Stomach (tissue), 9 donors: Measurements from ENCODE around the gene RANBP1. TPM values are rescaled to one million over a fixed set of nuclear protein-coding genes. Genes with fewer than 3 reads are reported as not detected.

Source experiments
- DNase-seq, 2 donors: peaks; one replicate each; pipeline versions ENCODE4 v3.0.0 to v3.0.0-alpha.2; 2013 to 2019
- H3K27ac ChIP-seq, 5 donors: fragments of 200-600 bp in 4 of 5; sonication (generic) in 4 of 5; one replicate each; pipeline ENCODE4 v1.5.1; 2013 to 2019; ENCODE audit warnings: mild to moderate bottlenecking in 1 of 5, moderate library complexity in 1 of 5
- H3K27me3 ChIP-seq, 3 donors: fragments of 200-600 bp; sonication (generic); one replicate each; pipeline ENCODE4 v1.5.1; 2017 to 2019; ENCODE audit warnings: mixed run types in 1 of 3
- H3K36me3 ChIP-seq, 4 donors: fragments of 200-600 bp; sonication (generic); 1 replicate in 3 of 4; 2 replicates in 1 of 4; pipeline ENCODE4 v1.5.1; 2016 to 2019
- H3K4me1 ChIP-seq, 4 donors: fragments of 200-600 bp; sonication (generic); one replicate each; pipeline ENCODE4 v1.5.1; 2016 to 2019
- H3K4me3 ChIP-seq, 4 donors: fragments of 200-600 bp; sonication (generic) in 3 of 4; one replicate each; pipeline ENCODE4 v1.5.1; 2016 to 2019; ENCODE audit warnings: mild to moderate bottlenecking in 1 of 4
- H3K9me3 ChIP-seq, 4 donors: fragments of 200-600 bp; sonication (generic); one replicate each; pipeline ENCODE4 v1.5.1; 2016 to 2019
- CTCF ChIP-seq, 7 experiments: fragments of 450-650 bp in 4 of 7; fragments of 200-600 bp in 3 of 7; sonication (generic) in 3 of 7; IDR thresholded peaks; one replicate each; pipeline ENCODE4 v1.5.1; 2016 to 2019; ENCODE audit warnings: antibody characterized with exemption in 7 of 7, control low read depth in 2 of 7, mild to moderate bottlenecking in 1 of 7
- EP300 ChIP-seq: sonication (generic); formaldehyde crosslinking; IDR thresholded peaks from one replicate; pipeline ENCODE4 v1.6.1; 2017; ENCODE audit warnings: antibody characterized with exemption
- POLR2A ChIP-seq, 4 donors: fragments of 450-650 bp; IDR thresholded peaks; one replicate each; pipeline ENCODE4 v1.6.1; 2016; ENCODE audit warnings: antibody characterized with exemption in 4 of 4, control low read depth in 2 of 4, mild to moderate bottlenecking in 1 of 4, moderate library complexity in 1 of 4
- POLR2AphosphoS5 ChIP-seq, 3 donors: sonication (generic); formaldehyde crosslinking; IDR thresholded peaks; one replicate each; pipeline ENCODE4 v1.6.1; 2016; ENCODE audit warnings: antibody characterized with exemption in 3 of 3
- whole genome bisulfite sequencing, 5 donors: extraction: QIAGEN DNeasy Blood & Tissue Kit in 3 of 5; methylation state at CpG; one replicate each; pipeline versions ENCODE4 v1.1.5 to v1.1.7; 2013 to 2018; 5-methylcytosine and 5-hydroxymethylcytosine counted together
- intact Hi-C: fragments of 100-400 bp; cut with DNase I; formaldehyde crosslinking; loops from one replicate; pipeline ENCODE4 v1.15.1; 2023; ENCODE audit warnings: low total_unique reads
- polyA plus RNA-seq, 3 donors: library from polyadenylated mRNA; stranded (reverse); fragments of 200-250 nt; gene quantifications; one replicate each; pipeline ENCODE4 v1.2.3, GENCODE V29; 2013
- total RNA-seq, 5 donors: library from RNA; depleted of rRNA; stranded (reverse); fragments of >200 nt; gene quantifications; one replicate each; pipeline versions ENCODE4 v1.1.0 to v1.2.3, GENCODE V29; 2014 to 2016
- donor health status: healthy with polysubstance abuse.
- donor health status: Bipolar disorder and iron deficiency.
- donor health status: healthy.

RANBP1 gene
- total and polyA plus RNA-seq, 8 donors: 23.9 to 200 (median 91.9) TPM

GRCh38 chr22:20129747-20130014 lies 13.8 kb downstream of the RANBP1 start:
- peaks cover 21 to 45% (median 36%) of the 10 kb centered on the region in 4 donors for H3K4me1 ChIP-seq
- no peaks in the 10 kb centered on the region for H3K27me3 ChIP-seq
- no peak overlapping the region for H3K4me3 ChIP-seq
- peaks cover 18 to 35% (median 34%) of the 10 kb centered on the region in 4 donors for H3K36me3 ChIP-seq
- intact Hi-C loops: no loop called here
- WGBS, 5 donors: 50 to 89% (median 78%) methylated on average over 1 to 3 of the region's 3 CpGs
- TF ChIP-seq POLR2A (IDR thresholded peaks at IDR 0.05): no peak
- TF ChIP-seq EP300: no peak
- TF ChIP-seq CTCF (IDR thresholded peaks at IDR 0.05): no peak
- TF ChIP-seq POLR2AphosphoS5 (IDR thresholded peaks at IDR 0.05): no peak
- no peak for DNase-seq
- H3K27ac ChIP-seq: peak overlapping the region in 1 of 5 donors; percentile 27
- no peaks in the 10 kb centered on the region for H3K9me3 ChIP-seq

- peak overlapping the region in 2 of 4 donors; percentile 93 to 97 for H3K4me3 ChIP-seq
- no peaks in the 10 kb centered on the region for H3K27me3 ChIP-seq
- H3K36me3 ChIP-seq: peaks cover 16 to 29% (median 28%) of the 10 kb centered on the region in 4 donors
- TF ChIP-seq CTCF (IDR thresholded peaks at IDR 0.05): no peak
- TF ChIP-seq POLR2AphosphoS5 (IDR thresholded peaks at IDR 0.05): no peak
- no peak for TF ChIP-seq EP300
- TF ChIP-seq POLR2A (IDR thresholded peaks at IDR 0.05): no peak
- H3K4me1 ChIP-seq: peaks cover 25 to 51% (median 43%) of the 10 kb centered on the region in 4 donors
- H3K27ac ChIP-seq: peak overlapping the region; percentile 92 to 97 (median 95)
- no peaks in the 10 kb centered on the region for H3K9me3 ChIP-seq
- no peak for DNase-seq
- 51 to 71% (median 64%) methylated on average over 3 of the region's 3 CpGs; no CpG with 5 or more reads in 1 of the 5 donors for WGBS, 5 donors
- intact Hi-C loops: no loop called here
These were observed 14.4 kb downstream of the RANBP1 start for GRCh38 chr22:20130319-20130718.

GRCh38 chr22:20130731-20131596 lies 15.1 kb downstream of the RANBP1 start:
- Histone ChIP-seq H3K9me3 (no peaks in the 10 kb centered on the region), H3K36me3 (peaks cover 10 to 22% (median 21%) of the 10 kb centered on the region in 4 donors), H3K27ac (peak overlapping the region; percentile 92 to 97 (median 95)), H3K4me1 (peaks cover 27 to 58% (median 49%) of the 10 kb centered on the region in 4 donors), H3K4me3 (peak overlapping the region; percentile 93 to 98 (median 95)), H3K27me3 (no peaks in the 10 kb centered on the region)
- TF ChIP-seq EP300: no peak
- peak in 1 of 3 donors; percentile 47 for TF ChIP-seq POLR2AphosphoS5 (IDR thresholded peaks at IDR 0.05)
- peak; percentile 89 to 93 for DNase-seq
- intact Hi-C loops: no loop called here
- WGBS, 5 donors: 0 to 21% (median 5%) methylated on average over 12 to 70 of the region's 70 CpGs

- H3K4me1 ChIP-seq: peaks cover 31 to 63% (median 55%) of the 10 kb centered on the region in 4 donors
- H3K36me3 ChIP-seq: peaks cover 4 to 17% (median 16%) of the 10 kb centered on the region in 4 donors
- peak within 1 kb of the TSS; percentile 93 to 98 (median 95) for H3K4me3 ChIP-seq
- intact Hi-C loops: no loop called here
- no peak for TF ChIP-seq POLR2A (IDR thresholded peaks at IDR 0.05)
- no peak for TF ChIP-seq EP300
- TF ChIP-seq CTCF (IDR thresholded peaks at IDR 0.05): no peak
- peak; percentile 49 to 77 for DNase-seq
- H3K27me3 ChIP-seq: no peaks in the 10 kb centered on the region
- H3K9me3 ChIP-seq: no peaks in the 10 kb centered on the region
- peak within 1 kb of the TSS; percentile 92 to 97 (median 95) for H3K27ac ChIP-seq
- WGBS, 5 donors: 0% methylated on average over 2 to 41 of the region's 43 CpGs; no CpG with 5 or more reads in 1 of the 5 donors
These were observed 15.6 kb downstream of the RANBP1 start, which contains the start of gene ZDHHC8 for GRCh38 chr22:20131597-20131858. Gene ZDHHC8 (plus strand): TSS chr22:20131804. CDS start chr22:20131948, 144 bp downstream.
